ENCODE data around the gene BICDL2.

BICDL2 gene

DNA sequence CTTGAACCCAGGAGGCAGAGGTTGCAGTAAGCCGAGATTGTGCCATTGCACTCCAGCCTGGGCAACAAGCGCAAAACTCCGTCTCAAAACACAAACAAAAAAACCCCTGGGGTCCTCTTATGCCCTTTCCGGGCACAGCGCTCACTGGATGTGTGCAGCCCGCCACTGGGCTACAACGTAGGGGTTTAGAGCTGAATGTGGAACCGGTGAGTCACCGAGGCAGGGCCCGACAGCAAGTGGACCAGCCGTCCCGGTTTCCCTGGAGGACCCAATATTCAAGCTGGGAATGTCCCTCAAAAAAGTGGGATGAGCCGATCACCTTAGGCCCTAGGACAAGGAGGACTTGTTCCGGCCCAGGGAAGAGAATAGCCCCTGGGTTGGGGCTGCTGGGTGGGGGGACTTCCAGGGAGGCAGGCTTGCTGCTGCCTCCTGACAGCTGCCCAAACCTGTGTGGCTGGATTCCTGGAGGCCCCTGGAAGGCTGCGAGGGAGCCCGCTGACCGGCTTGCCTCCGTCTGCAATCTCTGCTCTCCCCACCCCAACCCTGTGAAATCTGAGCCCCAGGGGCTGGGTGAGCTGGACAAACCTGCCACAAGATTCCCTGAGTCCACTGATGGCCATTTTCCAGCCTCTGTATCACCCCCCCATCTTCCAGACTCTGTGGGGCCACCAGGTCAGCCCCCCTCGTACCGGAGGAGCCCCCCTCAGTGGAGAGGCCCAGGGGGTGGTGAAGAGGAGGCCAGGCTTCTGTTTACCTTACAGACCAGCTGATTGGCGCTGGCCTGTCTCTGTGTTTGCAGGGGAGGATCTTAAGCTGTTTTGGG, 27.0 kb downstream of the BICDL2 start:
- DNase-seq (ENCODE audit: low spot score): no peak

- no peak for DNase-seq (ENCODE audit: low spot score)
Observed at GRCh38 chr16:3008690-3009037, 28.1 kb downstream of the BICDL2 start.

- DNase-seq (ENCODE audit: low spot score): no peak
Observed at GRCh38 chr16:3007957-3008689, 28.6 kb downstream of the BICDL2 start.

GRCh38 chr16:3007059-3007956, 29.4 kb downstream of the BICDL2 start:
- no peak for DNase-seq (ENCODE audit: low spot score)

DNA sequence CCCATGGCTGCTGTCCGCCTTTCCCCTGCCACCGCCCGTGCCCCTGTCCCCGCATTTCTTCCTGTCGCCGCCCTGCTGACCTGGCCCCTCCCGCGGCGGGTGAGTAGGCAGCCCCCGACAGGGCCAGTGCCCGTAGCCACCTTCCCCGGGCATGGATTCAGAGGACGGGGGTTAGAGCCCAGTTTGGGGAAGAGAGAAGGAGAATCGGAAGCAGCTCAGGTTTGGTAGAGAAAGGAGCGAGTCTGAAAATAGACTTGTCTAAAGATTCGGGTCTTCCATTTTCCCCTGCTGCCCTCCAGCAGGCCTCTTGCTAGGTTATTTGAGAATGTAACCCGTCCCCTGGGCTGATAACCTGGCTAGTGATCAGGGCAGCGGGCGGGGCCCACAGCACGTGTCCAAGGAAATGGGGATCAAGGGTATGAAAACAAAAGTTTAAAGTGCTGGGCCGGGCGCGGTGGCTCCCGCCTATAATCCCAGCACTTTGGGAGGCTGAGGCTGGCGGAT, 31.9 kb downstream of the BICDL2 start:
- no peak for DNase-seq (ENCODE audit: low spot score)

DNA sequence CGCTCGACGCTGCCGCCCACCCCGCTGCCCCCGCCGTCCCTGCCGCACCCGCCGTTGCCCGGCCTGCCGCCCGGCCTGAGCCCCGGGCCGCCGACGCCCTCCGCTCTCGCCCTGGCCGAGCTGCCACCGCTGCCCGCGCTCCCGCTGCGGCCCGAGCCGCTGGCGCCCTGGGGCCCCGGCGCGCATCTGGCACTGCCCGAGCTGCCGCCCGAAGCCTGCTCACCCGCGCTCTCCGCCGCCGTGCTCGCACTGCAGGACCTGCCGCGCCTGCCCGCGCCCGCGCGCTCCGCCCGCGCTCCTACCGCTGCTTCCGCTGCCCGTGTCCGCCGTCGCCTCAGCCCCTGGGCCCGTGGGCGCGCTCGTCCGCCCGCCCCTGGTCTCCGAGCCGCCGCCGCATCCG, 32.4 kb downstream of the BICDL2 start:
- DNase-seq (ENCODE audit: low spot score): peak; percentile 78

DNA sequence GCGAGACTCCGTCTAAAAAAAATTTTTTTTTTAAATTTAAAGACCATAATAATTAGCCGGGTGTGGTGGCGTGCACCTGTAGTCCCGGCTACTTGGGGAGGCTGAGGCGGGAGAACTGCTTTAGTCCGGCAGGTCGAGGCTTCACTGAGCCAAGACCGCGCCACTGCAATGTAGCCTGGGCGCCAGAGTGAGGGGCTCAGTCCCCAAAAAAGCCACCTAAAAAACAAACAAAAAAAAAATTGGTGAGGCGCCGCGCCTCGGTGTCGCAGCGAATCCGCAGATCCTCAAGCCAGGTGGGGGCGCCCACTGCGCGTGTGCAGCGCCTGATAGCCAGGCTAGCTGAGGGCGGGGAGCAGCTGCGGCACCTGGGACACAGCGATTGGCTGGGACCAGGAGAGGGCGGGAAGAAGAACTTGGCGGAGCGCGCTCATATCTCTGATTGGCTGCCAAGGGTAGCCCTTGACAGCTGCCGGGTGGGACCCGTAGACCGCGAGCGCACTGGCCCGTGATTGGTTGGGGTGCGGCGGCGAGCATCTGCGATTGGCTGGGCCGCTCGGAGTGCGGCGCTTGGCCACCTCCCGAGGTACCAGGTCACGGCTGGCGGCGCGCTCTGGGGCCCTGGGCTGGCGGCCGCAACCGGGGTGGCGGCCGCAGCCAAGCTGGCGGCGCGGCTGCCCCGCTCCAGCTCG, 33.0 kb downstream of the BICDL2 start:
- DNase-seq (ENCODE audit: low spot score): peak; percentile 98

GRCh38 chr16:3001316-3001715, 35.4 kb downstream of the BICDL2 start:
- DNase-seq (ENCODE audit: low spot score): no peak

DNA sequence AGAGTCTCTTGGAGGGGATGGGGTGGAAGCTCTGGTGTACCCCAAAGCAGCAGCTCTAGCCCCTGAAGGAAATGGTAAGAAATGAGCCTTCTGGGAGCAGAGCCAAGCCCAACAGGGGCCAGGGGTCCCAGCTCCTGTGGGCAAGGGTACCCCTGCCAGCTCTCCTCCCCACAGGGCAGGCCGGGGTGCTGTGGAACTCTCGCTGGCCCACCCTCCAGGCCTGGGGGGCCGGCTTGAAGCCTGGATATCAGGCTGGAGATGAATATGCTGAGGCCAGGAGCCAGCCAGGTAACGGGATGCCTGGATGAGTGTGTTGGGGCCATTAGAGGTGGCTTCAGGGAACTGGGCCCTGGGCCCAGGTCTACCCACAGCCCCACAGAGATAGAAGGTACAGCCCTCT, 36.2 kb downstream of the BICDL2 start:
- DNase-seq (ENCODE audit: low spot score): no peak

DNA sequence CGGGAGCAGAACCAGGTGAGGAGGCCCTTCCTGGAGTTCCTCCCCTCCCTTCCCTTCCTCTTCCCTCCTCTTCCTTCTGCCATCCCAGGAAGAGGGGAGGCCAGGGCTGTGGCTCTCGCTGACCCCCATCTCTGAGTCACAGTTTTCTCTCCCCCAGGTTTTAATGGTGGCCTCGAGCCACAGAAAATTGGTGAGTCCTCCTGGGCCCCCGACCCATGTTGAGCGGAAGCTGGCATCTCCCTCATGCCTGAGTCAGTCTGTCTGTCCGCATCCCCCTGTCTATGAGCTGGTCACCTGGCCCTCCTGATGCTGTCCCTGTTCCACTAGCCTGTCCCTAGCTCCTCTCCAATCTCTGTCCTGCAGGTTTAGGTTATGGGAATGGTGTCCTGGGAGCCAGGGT, 36.8 kb downstream of the BICDL2 start:
- no peak for DNase-seq (ENCODE audit: low spot score)

GRCh38 chr16:2996298-2996697, 40.4 kb downstream of the BICDL2 start:
- DNase-seq (ENCODE audit: low spot score): no peak

GRCh38 chr16:2992383-2993081, 44.2 kb downstream of the BICDL2 start:
- DNase-seq (ENCODE audit: low spot score): no peak

- no peak for DNase-seq (ENCODE audit: low spot score)
Observed at GRCh38 chr16:2991566-2992261, 45.0 kb downstream of the BICDL2 start.

- no peak for DNase-seq (ENCODE audit: low spot score)
Observed at GRCh38 chr16:2990891-2991290, 45.9 kb downstream of the BICDL2 start.

DNA sequence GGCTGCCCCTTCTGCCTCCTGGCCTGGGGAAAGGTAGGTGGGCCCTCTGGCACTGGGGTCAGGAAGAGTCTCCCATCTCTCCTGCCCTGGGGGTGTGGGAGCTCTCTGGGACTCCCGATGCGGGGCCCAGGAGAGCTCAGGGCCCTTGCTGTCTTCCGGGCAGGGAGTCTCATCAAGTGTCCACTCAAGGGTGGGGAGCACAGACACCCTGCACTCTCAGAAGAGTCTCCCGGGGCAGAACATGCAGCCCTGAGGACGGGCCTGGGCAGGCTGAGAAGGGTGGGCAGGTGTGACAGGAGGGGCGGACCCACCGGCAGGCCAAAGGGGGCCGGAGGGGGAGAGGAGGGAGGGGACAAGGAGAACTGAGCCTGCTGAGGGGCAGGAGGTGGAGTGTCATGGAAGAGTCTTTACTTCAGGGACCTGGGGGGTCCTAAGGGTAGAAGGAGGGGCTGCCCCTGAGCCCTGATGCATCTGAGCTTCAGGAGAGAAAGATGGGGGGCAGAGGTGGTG, 48.1 kb downstream of the BICDL2 start:
- no peak for DNase-seq (ENCODE audit: low spot score)

GRCh38 chr16:2987833-2988232, 48.9 kb downstream of the BICDL2 start:
- DNase-seq (ENCODE audit: low spot score): no peak

GRCh38 chr16:2987286-2987685, 49.5 kb downstream of the BICDL2 start:
- no peak for DNase-seq (ENCODE audit: low spot score)

DNA sequence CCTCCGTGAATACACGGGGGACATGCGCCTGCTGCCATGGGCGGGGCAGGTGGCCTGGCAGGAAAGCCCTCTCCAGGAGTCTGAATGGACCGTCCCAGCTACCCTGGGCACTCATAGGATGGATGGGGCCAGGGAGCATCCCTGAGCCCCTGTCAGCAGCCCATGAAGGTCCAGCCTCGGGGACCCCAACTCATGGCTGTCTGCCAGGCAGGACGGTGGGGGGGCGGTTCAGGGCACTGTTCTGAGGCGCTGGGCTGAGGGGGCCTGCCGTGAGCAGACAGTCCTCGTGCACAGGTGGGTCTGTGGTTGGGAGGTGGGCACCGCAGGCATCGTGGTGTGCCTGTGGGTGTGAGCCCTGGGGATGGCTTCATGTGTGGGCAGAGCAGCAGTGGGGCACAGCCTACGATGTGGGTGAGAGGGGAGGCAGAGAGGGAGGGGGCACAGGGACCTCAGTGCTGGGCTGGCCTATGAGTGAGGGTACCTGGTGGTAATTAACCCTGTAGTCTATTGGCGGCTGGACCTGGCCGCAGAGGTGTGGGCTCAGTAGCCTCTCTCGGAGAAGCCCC, 50.0 kb downstream of the BICDL2 start:
- DNase-seq (ENCODE audit: low spot score): no peak

GRCh38 chr16:2985893-2986355, 50.8 kb downstream of the BICDL2 start:
- DNase-seq (ENCODE audit: low spot score): no peak

DNA sequence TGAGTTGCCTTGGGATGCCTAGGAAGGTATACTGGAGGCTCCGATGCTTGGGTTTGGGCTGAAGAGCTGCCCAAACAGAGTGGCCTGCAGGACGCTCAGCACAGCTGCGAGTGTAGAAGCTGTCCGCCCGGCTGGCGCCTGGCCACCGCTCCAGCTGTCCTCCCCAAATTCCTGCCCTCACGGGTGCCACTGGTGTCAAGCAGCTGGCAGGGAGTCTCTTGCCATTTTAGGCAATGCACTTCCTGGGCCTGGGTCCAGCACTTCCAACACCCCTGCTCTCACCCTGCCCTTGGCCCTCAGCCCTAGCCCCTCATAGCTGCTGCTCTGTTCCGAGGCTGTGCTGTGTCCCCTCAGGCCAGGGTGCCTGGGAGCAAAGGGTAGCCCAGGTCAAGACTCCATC, 51.3 kb downstream of the BICDL2 start:
- no peak for DNase-seq (ENCODE audit: low spot score)

Data from D341Med (cell line).